ENCODE results near the gene GTF3C4. TPM values are rescaled to one million over a fixed set of nuclear protein-coding genes. Genes with fewer than 3 reads are reported as not detected.
A peak's percentile ranks its signal among the peaks of the same experiment; 100 is the strongest.

Gene GTF3C4
- total RNA-seq, 2 donors from 2014 or later = 28.5 to 29.3 TPM

DNA sequence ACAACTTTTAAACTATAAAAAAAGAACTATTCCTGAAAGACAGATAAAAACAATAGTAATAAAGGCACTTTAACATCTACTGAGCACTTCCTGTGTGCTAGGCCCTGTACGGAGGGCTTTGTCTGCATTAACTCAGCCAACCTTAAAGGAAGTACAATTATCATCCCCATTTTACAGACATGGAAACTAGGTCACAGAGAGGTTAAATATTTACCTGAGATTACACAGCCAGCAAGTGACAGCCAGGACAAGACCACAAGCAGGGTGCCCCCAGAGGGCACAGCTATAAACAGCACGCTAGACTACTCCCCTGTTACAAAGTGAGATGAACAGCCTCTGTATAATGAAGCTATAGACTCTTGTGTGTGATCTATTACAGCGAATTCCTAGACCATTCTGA, 26.0 kb upstream of the GTF3C4 start:
- Histone ChIP-seq H3K4me3 (ENCODE audit: low read length) (no peak overlapping the region), H3K9ac (ENCODE audit: extremely low read depth, low read length, poor library complexity, severe bottlenecking) (no peak overlapping the region), H3K9me3 (ENCODE audit: control insufficient read depth, low read length) (no peaks in the 10 kb centered on the region), H3K4me1 (ENCODE audit: control insufficient read depth, insufficient read depth, low read length) (peaks cover 13% of the 10 kb centered on the region), H3K27me3 (ENCODE audit: control insufficient read depth, insufficient read depth, low read length, poor library complexity, severe bottlenecking) (no peaks in the 10 kb centered on the region), H3K27ac (ENCODE audit: low read depth, low read length) (no peak overlapping the region), H3K36me3 (ENCODE audit: control insufficient read depth, insufficient read depth, low read length) (peaks cover 99% of the 10 kb centered on the region)
- H3K4me1 Mint-ChIP-seq = peaks cover 17% of the 10 kb centered on the region
- WGBS, 2 experiments (ENCODE audit: insufficient coverage in 1 of 2, insufficient read length in 1 of 2) = 92 to 94% methylated on average over 2 to 3 of the region's 3 CpGs
- H3K9me3 Mint-ChIP-seq = no peaks in the 10 kb centered on the region
- no peaks in the 10 kb centered on the region for H3K27me3 Mint-ChIP-seq (ENCODE audit: insufficient read depth)
- TF ChIP-seq, protein P1, sequence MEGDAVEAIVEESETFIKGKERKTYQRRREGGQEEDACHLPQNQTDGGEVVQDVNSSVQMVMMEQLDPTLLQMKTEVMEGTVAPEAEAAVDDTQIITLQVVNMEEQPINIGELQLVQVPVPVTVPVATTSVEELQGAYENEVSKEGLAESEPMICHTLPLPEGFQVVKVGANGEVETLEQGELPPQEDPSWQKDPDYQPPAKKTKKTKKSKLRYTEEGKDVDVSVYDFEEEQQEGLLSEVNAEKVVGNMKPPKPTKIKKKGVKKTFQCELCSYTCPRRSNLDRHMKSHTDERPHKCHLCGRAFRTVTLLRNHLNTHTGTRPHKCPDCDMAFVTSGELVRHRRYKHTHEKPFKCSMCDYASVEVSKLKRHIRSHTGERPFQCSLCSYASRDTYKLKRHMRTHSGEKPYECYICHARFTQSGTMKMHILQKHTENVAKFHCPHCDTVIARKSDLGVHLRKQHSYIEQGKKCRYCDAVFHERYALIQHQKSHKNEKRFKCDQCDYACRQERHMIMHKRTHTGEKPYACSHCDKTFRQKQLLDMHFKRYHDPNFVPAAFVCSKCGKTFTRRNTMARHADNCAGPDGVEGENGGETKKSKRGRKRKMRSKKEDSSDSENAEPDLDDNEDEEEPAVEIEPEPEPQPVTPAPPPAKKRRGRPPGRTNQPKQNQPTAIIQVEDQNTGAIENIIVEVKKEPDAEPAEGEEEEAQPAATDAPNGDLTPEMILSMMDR (conservative IDR thresholded peaks at IDR 0.05) = peak; percentile 70
- no peak for DNase-seq
- peaks cover 81% of the 10 kb centered on the region for H3K36me3 Mint-ChIP-seq (ENCODE audit: low read depth)
- no peak overlapping the region for H3K27ac Mint-ChIP-seq
- H3K4me3 Mint-ChIP-seq = no peak overlapping the region

DNA sequence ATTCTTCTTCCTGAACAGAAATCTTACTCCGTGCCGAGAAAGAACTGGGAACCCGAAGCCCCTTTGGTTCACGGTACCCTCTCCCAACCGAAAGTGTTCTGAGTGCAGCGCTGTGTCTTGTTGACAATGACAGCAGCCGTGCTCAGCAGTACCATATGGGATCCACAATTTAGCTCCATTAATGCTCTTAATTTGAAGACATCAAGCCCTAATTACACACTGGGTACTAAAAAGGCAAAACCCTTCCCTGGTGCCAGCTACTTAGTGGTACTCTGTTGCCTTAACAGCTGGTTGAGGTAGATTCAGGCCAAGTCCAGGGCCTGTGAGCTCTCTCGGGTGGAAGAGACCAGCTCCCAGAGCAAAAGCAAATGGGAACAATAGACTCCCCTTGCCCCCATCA, 25.0 kb upstream of the GTF3C4 start:
- Histone ChIP-seq H3K27me3 (ENCODE audit: control insufficient read depth, insufficient read depth, low read length, poor library complexity, severe bottlenecking) (no peaks in the 10 kb centered on the region), H3K27ac (ENCODE audit: low read depth, low read length) (no peak overlapping the region), H3K9me3 (ENCODE audit: control insufficient read depth, low read length) (no peaks in the 10 kb centered on the region), H3K9ac (ENCODE audit: extremely low read depth, low read length, poor library complexity, severe bottlenecking) (no peak overlapping the region), H3K4me3 (ENCODE audit: low read length) (no peak overlapping the region), H3K36me3 (ENCODE audit: control insufficient read depth, insufficient read depth, low read length) (peaks cover 99% of the 10 kb centered on the region), H3K4me1 (ENCODE audit: control insufficient read depth, insufficient read depth, low read length) (peaks cover 13% of the 10 kb centered on the region)
- TF ChIP-seq, protein P1 (conservative IDR thresholded peaks at IDR 0.05) = no peak
- Mint-ChIP-seq H3K27ac (no peak overlapping the region), H3K9me3 (no peaks in the 10 kb centered on the region), H3K27me3 (ENCODE audit: insufficient read depth) (no peaks in the 10 kb centered on the region), H3K4me3 (no peak overlapping the region), H3K36me3 (ENCODE audit: low read depth) (peaks cover 81% of the 10 kb centered on the region), H3K4me1 (peaks cover 12% of the 10 kb centered on the region)
- no peak for DNase-seq
- WGBS, 2 experiments (ENCODE audit: insufficient coverage in 1 of 2, insufficient read length in 1 of 2) = 88 to 97% methylated on average over 7 to 8 of the region's 8 CpGs

GRCh38 chr9:132645711-132646110, 24.6 kb upstream of the GTF3C4 start:
- Histone ChIP-seq H3K36me3 (ENCODE audit: control insufficient read depth, insufficient read depth, low read length) (peaks cover 99% of the 10 kb centered on the region), H3K27ac (ENCODE audit: low read depth, low read length) (no peak overlapping the region), H3K27me3 (ENCODE audit: control insufficient read depth, insufficient read depth, low read length, poor library complexity, severe bottlenecking) (no peaks in the 10 kb centered on the region), H3K4me1 (ENCODE audit: control insufficient read depth, insufficient read depth, low read length) (peaks cover 13% of the 10 kb centered on the region), H3K9me3 (ENCODE audit: control insufficient read depth, low read length) (no peaks in the 10 kb centered on the region), H3K9ac (ENCODE audit: extremely low read depth, low read length, poor library complexity, severe bottlenecking) (no peak overlapping the region), H3K4me3 (ENCODE audit: low read length) (no peak overlapping the region)
- 95 to 97% methylated on average over 12 to 15 of the region's 15 CpGs for WGBS, 2 experiments (ENCODE audit: insufficient coverage in 1 of 2, insufficient read length in 1 of 2)
- H3K4me1 Mint-ChIP-seq = peaks cover 12% of the 10 kb centered on the region
- H3K27me3 Mint-ChIP-seq (ENCODE audit: insufficient read depth) = no peaks in the 10 kb centered on the region
- TF ChIP-seq, protein P1 (conservative IDR thresholded peaks at IDR 0.05) = no peak
- H3K9me3 Mint-ChIP-seq = no peaks in the 10 kb centered on the region
- peaks cover 78% of the 10 kb centered on the region for H3K36me3 Mint-ChIP-seq (ENCODE audit: low read depth)
- no peak overlapping the region for H3K27ac Mint-ChIP-seq
- DNase-seq = no peak
- no peak overlapping the region for H3K4me3 Mint-ChIP-seq

Data from endodermal cell (in vitro differentiated cells).